Retinal pigment epithelial cell (primary cell): ENCODE data around the gene GALNT2.

Experiments used
- DNase-seq: peaks from one replicate; pipeline ENCODE4 v3.0.0-alpha.2; 2010; ENCODE audit warnings: low read depth
- H3K4me3 ChIP-seq: 2 replicates; pipeline ENCODE4 v1.5.1; 2011; ENCODE audit warnings: mild to moderate bottlenecking, low read length, control low read depth, moderate library complexity
- CTCF ChIP-seq: conservative IDR thresholded peaks from 2 replicates; pipeline ENCODE4 v1.5.1; 2011; ENCODE audit warnings: low read depth, low read length, control low read depth, inconsistent platforms

Gene GALNT2

DNA sequence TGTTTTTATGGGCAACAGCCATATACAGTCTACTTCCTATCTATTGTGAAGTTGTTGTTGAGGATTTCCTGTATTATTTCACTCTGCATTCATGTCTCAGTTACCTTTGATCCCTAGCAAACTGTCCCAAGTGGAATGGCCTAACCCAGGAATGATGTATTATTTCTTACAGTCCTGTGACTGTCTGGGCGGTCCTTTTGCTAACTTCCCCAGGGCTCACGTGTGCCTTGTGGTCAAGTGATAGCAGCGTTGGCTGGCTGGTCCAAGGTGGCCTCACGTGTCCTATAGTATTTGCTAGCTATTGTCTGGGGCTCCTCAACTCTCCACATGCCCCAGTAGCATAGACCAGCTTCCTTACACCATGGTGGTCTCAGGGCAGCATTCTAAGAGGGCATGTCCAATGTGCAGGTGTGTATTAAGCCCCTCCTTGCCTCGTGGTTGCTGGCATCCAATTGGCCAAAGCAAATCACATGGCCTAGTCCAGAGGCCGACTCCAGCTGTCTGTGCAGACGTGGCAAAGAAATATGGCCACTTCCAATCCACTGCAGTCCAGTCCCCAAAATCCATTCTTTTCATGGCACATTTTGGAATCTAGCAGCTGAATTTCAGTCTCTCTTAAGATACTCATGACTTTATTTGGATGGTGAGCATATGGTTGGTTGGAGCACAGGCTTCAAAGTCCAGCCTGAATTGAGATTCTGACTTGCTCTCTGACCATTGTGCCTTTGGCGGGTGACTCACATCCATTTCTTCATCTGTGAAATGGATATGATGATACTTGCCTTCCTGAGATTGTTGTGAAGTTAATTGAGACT, 94.1 kb downstream of the GALNT2 start:
- H3K4me3 ChIP-seq: no peak overlapping the region
- TF ChIP-seq CTCF: no peak
- no peak for DNase-seq

DNA sequence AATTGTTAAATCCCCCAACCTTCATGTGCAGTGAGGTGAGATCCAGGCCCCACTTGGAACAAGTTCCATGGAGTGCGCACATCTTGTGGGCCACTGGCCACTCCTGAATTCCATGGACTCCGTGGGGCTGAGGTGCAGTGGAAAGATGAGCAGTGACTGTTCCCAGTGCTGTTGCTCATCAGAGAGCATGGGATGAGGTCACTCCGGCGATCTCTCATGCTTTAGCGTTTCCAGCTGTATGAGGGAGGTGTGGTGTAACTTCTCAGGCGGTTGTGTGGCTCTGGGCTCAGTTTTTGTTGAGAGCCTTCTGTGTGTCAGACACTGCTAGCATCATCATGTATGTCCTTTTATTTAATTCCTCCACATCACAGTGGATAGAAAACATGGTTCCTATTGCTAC, 96.2 kb downstream of the GALNT2 start:
- no peak for DNase-seq
- H3K4me3 ChIP-seq: no peak overlapping the region
- TF ChIP-seq CTCF: no peak

- no peak for DNase-seq
- no peak for TF ChIP-seq CTCF
- H3K4me3 ChIP-seq: no peak overlapping the region
Measured at GRCh38 chr1:230163719-230164118, 96.7 kb downstream of the GALNT2 start.

DNA sequence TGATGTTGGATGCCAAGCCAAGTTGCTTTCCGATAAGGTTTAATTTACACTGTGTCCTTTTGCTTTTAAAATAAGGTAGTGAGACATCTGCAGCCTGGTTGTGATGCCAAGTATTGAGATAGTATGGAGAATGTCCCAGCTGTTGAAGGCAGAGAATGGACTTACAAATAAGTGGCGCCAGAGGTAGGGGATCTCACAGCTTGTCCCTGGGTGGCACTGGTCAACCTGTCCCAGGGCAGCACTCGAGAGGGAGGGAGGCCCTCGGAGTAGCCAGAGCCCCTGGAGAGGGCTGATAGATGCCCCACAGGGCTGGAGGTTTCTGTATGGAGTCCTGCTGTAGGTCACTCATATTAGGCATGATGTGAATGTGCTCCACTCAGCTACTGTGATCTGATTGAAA, 98.5 kb downstream of the GALNT2 start:
- DNase-seq: no peak
- H3K4me3 ChIP-seq: no peak overlapping the region
- TF ChIP-seq CTCF: no peak

DNA sequence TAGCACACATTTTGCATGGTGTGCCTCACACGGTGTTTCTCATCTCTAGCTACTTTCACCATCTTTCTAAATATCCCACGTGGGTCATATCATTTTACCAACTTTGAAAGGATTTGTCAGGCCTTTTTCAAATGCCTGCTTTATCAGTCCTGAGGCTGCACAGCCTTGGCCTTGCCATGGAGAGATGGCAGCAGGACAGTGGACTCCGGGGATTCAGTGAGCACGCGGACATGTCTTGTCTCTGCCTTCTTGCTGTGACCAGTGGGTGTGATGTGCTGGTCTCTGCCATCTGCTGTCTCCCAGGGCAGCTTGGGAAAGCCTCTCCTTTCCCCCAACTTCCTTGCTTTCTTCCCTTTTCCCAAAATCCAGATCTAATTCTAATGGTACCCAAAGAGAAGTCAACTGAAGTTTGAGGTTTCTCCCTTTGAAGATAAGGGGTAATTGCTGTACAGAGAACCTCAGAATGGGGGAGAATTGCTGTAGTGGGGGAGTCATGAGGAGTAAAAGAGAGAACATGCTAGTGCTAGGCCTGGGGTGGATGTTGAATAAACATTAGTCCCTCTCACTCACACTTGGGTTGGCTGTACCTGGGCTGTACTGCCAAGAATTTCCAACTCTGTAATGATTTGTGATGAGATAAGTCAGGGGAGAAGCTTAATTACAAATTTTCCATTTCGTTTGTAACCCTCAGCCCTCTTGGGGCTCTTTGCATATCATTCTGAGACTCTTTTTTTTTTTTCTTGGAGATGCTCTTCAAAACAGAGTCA, 99.5 kb downstream of the GALNT2 start:
- DNase-seq: no peak
- no peak overlapping the region for H3K4me3 ChIP-seq
- TF ChIP-seq CTCF: no peak

- DNase-seq: no peak
- H3K4me3 ChIP-seq: no peak overlapping the region
- TF ChIP-seq CTCF: peak; percentile 72
Measured at GRCh38 chr1:230167419-230167852, 100.4 kb downstream of the GALNT2 start.
